MM.1S (cell line): ENCODE results near the gene PRKCH.

Experiments
- EZH2 ChIP-seq: fragments of 300-600 bp; sonication (generic); optimal IDR thresholded peaks from 2 replicates; pipeline ENCODE3; 2017; ENCODE audit warnings: low read depth, mild to moderate bottlenecking, antibody characterized with exemption, low read length, mixed read lengths
- EZH2phosphoT487 ChIP-seq: fragments of 300-600 bp; sonication (generic); IDR thresholded peaks from 2 replicates; pipeline ENCODE4 v1.6.1; 2018; ENCODE audit warnings: antibody characterized with exemption, low read length
- TF ChIP-seq, protein P1 (sequence below): fragments of 300-600 bp; sonication (generic); IDR thresholded peaks from 2 replicates; pipeline ENCODE4 v1.5.1; 2016; ENCODE audit warnings: antibody characterized with exemption, low read length, mixed read lengths

DNA sequence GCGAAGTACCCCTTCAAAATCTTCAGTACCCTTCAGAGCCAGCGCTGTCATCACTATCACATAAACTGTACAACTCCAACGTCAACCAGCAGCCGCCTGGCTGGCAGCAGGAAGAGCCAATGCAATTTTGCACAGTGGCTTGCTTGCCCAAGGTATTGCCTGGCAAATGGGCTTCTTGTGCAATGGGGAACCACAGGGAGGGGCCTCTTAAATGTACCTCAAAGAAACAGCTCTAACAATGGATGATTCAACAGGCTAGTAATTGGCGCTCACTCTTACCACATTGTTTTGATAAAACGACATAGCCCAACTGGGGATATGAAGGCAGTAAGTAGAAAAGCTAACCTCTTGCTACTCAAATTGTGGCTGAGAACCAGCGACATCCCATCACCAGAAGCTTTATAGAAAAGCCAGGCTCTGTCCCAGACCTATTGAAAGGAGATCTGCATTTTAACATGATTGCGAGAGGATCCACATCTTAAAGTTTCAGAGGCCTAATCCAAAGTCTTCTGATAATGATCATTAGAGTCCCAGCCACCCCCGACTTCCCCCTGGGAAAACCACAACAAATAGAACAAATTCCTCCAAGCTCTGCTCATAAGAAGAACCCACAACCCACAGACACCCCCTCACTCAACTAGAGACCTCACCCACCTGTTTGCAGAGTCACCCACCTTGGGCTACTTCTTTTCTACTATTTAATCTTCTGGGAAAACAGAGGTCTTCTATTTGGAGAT lies 248.6 kb downstream of the PRKCH start:
- TF ChIP-seq, protein P1, sequence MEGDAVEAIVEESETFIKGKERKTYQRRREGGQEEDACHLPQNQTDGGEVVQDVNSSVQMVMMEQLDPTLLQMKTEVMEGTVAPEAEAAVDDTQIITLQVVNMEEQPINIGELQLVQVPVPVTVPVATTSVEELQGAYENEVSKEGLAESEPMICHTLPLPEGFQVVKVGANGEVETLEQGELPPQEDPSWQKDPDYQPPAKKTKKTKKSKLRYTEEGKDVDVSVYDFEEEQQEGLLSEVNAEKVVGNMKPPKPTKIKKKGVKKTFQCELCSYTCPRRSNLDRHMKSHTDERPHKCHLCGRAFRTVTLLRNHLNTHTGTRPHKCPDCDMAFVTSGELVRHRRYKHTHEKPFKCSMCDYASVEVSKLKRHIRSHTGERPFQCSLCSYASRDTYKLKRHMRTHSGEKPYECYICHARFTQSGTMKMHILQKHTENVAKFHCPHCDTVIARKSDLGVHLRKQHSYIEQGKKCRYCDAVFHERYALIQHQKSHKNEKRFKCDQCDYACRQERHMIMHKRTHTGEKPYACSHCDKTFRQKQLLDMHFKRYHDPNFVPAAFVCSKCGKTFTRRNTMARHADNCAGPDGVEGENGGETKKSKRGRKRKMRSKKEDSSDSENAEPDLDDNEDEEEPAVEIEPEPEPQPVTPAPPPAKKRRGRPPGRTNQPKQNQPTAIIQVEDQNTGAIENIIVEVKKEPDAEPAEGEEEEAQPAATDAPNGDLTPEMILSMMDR: no peak
- no peak for TF ChIP-seq EZH2
- no peak for TF ChIP-seq EZH2phosphoT487
